GM18499 (cell line): ENCODE measurements around the gene TRAF3IP3.
A peak's percentile ranks its signal among the peaks of the same experiment; 100 is the strongest.
"Not testable (repeated sequence)": the region's sequence is repeated elsewhere in the genome, so short reads cannot be mapped to it uniquely, and the experiment has no call there.

Source experiments
- ATAC-seq: cut with Tn5 transposase; IDR thresholded peaks from one replicate; pipeline ENCODE4 v1.9.1; 2021; ENCODE audit warnings: moderate number of reproducible peaks; ENCODE audit not compliant: insufficient read depth, unreplicated experiment

TRAF3IP3 gene

DNA sequence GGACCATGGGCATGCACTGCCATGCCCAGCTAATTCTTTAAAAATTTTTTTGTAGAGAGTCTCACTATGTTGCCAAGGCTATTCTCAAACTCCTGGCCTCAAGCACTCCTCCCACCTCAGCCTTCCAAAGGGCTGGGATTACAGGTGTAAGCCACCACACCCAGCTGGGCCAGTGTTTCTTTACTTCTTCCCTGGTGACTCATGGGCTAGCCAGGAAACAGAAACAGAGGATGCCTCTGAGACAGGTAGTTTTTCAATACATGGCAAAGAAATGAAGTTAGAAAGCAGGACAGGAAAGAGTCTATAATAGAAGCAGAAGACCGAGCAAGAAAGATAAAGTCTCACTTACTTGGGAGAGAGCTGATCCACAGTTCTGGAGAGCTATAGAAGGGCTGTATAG lies 36.1 kb downstream of the TRAF3IP3 start:
- no peak for ATAC-seq

DNA sequence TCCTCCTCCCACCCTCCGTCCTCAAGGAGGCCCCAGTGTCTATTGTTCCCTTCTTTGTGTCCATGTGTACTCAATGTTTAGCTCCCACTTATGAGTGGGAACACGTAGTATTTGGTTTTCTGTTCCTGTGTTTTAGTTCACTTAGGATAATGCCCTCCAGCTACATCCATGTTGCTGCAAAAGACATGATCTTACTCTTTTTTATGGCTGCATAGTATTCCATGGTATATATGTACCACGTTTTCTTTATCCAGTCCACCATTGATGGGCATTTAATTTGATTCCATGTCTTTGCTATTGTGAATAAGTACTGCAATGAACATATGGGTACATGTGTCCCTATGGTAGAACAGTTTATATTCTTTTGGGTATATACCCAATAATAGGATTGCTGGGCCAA lies 37.9 kb downstream of the TRAF3IP3 start:
- not testable (repeated sequence) for ATAC-seq

DNA sequence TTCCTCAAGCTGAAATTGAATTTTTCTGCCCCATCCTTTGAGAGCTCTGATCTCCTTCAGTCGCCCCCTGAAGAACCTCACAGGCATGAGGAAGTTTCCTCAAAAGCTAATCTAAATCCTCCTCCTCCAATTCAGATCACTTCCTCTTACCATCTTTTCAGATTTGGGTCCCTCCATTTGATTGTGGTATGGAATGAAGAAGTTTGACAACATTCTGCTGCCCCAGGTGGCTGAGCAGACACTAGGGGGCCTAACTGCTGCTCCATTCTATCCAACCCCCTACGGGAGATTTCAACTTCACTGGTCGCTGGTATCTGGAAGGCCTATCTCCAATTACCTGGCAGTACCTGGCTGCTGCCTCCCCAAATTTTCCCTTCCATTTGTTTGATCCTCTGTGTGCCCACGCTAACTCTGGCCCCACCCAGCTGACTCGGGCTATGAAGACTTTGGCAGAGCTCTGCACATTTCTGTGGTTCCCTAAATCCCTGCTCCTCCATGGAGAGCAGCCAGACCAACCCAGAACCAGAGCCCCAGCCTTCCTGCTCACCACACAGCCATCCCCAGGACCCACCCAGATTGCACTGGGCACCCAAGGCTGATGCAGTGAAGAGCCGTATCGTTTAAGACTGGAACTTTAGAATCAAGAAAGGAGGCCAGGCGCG lies 42.3 kb downstream of the TRAF3IP3 start:
- ATAC-seq: no peak

DNA sequence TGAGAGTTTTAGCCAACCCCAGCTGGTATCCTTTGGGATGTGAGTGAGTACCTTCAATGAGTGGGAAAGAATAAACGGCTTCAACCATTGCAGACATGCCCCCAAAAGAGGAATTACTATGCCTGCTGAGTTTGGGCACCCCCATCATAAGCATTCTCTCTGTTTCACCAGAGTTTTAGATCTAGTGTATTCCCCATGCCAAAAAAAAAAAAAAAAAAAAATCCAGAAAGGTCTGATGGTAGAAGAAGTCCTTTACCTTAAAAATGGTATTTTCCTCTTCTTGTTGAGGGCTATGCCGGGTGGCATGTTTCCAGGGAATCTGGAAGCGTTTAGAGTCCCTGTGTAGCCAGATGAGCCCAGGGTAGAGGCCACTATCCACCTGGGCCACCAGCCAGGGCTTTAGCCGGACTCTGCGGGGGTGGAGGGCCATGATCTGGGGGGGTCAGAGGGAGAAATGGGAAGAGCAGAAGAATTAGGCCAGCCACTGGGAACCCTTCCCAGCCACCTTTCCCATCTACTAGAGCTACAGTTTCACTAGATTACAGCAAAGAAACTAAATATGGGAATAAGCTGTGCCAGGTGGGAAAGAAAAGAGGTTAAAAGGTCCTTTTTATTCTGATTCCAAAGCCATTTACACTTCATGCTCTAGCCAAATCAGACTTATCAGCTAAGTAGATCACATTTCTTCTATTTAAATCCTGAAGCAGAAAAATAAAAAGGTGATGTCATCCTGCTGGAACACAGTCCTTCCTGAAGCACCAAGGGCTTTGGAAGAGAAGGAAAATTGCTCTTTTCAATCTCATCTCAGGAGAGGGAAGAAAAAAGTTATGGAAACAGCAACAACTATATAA lies 45.4 kb downstream of the TRAF3IP3 start:
- no peak for ATAC-seq

DNA sequence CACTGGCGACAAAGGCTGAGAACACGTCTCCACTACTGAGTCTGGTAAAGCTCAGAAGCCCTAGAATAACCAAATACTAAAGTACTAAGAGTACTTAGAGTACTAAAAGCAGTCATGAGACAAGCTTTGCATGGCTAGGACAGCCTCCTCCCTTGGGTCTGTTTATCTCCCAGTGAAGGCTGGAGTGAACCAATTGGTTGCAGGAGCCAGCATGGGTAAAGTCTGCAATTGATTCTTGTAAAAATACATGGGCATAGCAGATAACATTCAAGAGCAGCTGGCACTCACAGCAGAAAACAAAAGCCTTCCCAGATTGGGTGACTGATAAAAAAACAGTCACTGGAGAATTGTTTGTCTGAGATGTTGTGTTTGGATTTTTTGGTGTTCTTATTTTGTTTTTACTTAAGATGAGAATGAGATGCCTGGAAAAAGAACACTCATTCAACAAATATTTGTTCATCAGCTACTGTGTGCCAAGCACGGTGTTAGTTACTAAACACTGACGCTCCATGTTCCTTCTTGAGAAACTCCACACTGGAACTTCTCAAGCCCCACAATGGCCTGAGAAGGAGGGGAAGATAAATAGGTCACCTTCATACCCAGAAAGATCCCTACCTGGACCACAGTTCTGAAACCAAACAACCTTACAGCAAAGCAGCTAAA lies 46.4 kb downstream of the TRAF3IP3 start:
- ATAC-seq: no peak

DNA sequence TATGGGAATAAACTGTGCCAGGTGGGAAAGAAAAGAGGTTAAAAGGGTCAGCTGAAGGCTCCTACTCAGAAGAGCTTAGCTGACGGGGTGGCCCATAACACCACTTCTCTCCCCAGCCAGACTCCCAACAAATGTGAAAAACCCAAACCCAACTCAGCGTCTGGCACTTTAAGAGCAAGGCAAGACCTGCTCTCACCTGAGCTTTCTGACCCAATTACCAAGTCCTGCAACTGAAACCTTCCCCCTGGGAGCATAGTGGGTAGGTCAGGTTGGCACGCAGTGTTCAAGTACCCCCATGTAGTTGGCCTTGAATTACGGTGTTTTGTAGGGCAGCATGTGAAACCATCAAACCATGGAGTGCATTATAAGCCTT lies 46.9 kb downstream of the TRAF3IP3 start:
- ATAC-seq: no peak

DNA sequence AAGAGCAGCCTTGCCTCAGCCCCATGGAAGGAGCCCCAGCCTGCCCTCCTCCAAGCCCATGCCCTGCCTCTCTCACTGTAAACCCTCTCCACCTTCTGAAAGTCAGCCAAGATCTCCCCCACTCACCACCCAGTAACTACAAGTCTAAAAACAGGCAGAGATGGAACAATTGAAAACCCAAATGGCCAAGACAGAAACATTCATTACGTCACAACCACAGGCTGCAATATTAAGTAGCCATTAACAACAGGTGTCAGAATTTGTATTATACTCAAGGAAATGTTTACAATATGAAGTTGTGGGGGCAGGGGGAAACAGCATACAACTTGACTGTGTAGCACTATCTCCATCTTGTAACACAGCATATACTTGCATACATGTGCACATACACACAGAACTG lies 47.7 kb downstream of the TRAF3IP3 start:
- ATAC-seq: no peak

DNA sequence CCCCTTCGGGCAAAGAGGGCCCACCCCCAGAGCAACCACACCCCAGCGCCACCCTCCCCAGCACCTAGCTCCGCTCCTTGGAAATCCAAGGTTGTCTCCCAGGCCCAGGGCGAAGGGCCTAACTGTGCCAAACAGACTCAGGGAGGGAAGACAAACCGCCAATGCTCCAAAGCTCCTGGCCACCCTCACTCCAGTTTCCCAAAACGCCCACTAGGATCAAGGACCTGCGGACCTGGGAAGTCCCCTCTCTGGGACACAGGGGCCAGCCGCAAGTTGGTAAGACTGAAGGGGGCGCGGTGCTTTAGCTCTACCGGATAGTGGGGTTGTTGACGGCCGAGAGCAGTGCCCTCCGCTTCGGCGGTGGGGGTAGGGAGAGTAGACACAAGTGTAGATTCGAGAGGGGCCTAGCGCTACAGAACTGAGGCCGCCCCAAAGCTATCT lies 49.5 kb downstream of the TRAF3IP3 start:
- ATAC-seq: no peak

DNA sequence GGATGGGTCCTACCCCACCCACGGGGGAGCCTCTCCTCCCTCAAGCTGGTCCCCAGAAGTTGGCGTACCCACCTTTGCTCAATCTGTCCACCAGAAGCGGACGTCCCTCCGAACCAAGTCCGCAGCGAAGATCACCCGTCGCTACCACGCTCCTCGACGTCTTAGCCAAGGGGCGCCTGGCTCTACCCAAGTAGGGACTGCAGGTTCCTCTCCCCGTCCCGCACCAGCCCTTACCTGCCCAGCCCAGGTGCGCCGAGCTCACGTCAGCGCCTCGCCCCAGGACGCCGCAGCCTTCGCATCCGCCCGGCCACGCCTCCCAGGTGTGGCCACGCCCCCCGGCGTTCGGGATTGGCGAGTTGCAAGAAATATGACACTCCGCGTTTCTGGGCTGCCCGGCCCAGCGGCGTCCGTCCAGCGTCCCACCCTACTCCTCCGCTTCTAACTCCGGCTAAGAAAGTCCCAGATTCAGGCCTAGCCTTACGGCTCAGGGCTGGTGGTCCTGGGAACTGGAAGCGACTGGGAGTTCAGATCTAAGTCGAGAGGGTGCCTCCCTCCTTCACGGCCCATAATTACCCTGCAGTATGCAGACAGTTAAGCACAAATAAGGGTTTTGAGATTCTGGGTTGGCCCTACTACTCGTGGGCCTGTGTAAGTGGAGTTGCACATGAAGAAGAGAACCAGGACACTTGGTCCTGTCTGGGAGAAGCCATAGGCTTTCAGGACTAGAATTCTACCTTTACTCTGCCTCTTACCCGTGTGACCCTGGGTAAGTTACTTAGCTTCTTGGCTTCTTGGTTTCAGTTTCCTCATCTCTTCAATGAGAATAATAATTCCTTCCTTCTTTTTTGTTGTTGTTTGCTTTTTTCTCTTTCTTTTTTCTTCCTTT lies 50.3 kb downstream of the TRAF3IP3 start, which contains the start of gene IRF6:
IRF6 (minus strand) TSS at position 268 of the 886 bp plus-strand sequence. CDS start 4,729 bp downstream, outside the sequence.
- peak; percentile 67 for ATAC-seq

DNA sequence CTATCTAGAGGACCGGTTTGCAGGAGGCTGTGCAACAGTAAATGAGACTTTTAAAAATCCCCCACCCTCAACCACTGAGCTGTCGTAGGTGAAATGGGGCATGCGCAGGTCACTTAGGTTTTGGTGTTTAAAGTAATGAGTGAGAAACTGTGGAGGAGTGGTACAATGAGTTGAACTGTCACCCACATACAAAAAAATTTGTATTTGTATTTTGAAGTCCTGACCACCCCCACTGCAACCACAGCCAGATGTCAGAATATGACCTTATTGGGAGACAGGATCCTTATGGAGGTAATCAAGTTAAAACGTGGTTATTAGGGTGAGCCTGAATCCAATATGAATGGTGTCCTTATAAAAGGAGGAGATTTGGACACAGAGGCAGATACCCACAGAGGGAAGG lies 51.7 kb downstream of the TRAF3IP3 start:
- no peak for ATAC-seq

DNA sequence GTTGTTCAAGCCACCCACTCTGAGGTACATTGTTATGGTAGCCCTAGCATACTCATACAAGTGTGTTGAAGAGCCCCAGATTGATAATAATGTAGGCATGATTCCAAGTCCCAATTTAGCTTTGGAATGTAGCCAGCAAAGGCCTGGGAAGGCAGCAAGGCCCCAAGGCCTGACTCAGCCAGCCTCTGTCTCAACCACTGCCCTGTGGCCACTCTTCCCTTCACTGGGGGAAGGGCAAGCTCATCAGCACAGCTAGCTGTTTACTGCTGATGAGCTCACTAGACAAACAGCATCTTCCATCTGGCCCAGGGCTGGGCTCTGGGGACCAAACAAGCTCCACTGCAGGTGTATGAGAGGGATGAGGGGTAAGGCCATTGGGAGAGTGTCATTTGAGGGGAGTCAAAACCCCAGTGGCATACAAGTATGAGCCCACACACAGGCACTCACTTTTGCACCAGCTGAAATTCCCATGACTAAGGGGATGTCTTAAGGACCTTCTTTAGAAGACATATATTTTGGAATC lies 52.3 kb downstream of the TRAF3IP3 start:
- ATAC-seq: no peak

DNA sequence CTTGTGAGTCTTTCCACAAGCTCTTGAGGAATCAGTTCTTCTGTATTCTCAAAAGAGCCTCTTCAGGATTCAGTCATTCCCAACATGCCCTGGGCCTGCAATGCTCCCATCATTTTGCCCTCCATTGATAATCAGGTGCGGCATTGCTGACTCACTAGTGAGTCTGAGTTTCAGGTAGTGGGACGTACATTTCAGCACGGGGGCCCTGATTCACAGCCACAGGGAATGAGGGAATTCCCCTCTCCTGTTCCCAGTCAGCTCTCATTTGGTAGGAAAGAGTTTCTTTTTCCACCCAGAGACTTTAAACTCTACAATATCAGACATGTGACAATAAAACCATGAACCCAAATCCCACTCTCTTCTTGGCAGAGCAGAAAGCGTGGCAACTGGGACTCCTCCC lies 53.8 kb downstream of the TRAF3IP3 start:
- ATAC-seq: no peak

DNA sequence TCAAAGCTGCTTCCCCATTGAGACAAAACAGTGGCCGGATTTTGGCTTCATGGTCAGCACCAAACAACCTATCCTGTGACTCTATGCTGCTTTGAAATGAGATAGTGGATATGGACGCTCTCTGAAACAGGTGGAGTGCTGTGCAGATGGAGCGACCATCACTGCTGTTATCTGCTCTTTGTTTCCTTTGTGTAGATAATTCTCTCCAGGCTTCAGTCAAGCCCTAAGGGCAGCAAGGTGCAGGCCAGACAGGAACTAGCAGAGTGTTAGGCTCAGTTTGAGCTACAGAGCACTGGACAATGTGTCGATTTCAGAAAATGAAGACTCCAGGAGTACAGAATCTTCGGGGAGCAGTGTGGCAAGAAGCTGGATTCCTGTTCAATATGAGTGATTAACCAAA lies 54.9 kb downstream of the TRAF3IP3 start:
- no peak for ATAC-seq

DNA sequence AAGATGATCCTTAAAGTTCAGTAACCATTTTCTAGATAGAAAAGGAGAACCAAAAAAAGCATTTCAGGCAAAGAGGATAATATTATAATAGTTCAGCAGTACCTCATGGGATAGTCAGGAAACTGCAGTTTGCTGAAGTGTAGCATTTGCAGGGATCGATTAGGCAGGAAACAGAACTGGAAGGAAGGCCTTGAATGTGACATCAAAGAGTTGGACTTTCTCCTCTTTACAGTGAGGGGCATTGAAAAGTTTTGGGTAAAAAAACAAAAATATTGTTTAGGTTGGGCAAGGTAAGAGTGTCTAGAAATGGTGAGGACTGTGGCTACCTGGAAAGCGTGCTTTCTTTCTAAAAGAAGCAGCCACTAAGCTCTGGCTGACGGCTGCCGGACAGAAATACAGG lies 58.0 kb downstream of the TRAF3IP3 start:
- no peak for ATAC-seq

DNA sequence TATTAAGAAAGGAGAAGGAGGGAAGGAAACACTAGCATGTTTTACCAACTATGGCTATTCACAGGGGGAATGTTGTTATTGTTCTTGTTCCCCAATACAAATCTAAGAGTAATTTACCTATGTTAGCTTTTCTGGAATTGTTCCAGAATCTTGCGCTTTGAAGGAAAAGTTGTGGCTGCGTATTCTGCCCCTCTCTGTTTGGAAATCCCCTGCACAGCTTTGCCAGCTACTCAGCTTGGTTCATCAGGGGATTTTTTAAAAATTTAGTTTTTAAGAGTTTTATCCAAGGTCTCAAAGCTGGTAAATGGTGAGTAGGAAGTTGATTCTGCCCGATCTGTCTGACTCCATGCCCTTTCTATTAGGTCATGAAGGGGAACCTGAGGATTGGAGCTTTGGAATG lies 59.6 kb downstream of the TRAF3IP3 start:
- ATAC-seq: no peak

DNA sequence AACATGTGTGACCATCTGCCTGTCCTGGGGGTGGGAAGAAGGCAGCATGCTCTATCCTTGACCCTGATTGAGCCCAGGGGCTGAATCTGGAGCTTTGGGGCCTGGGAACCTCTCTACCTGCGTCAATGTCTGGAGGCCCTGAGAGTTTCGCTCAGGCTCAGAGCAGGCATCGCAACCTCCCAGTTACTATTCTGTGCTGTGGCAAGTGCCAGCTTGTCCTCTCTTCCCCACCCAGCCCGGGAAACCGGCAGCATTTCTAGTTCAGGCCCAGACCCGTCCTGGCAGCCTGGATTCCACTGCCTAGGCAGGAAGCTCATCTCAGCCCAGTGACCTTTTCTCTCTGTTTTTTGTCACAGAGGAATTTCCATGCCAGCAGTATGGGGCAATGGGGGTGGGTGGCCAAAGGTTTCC lies 60.1 kb downstream of the TRAF3IP3 start:
- no peak for ATAC-seq

DNA sequence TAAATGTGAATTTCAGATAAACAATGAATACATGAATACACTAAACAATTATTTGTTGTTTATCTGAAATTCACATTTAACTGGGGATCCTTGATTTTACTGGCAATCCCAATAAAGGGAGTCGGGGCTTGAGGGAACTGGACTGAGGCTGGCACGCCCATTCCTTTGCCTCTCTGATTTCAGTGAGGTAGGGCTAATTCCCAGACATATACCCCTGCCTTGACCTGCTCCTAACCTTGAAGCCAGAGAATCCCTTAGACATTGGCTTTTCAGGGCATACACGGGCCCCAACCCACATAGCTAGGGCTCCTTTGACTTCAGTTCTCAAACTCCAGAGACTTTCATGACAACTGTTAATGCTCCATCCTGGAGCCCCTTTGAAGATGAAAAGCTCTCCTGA lies 61.1 kb downstream of the TRAF3IP3 start:
- no peak for ATAC-seq

DNA sequence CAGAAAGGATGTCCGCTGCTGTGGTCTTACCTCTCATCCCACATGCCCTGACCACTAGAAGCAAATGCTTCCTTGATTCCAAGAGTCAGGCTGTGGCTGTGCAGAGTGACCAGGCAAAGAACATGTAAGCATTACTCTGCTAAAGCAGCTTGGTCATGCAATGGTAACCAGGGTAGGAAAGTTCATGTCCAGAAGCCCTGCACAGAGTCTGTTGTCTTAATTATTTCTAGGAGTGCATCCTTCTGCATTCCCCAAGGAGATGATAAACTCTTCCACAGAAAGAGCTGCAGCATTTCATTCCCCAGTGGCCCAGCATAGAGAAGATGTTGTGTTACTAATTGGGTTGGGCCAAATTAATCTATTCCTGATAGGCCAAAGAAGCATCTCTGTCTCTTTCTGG lies 61.8 kb downstream of the TRAF3IP3 start:
- no peak for ATAC-seq

DNA sequence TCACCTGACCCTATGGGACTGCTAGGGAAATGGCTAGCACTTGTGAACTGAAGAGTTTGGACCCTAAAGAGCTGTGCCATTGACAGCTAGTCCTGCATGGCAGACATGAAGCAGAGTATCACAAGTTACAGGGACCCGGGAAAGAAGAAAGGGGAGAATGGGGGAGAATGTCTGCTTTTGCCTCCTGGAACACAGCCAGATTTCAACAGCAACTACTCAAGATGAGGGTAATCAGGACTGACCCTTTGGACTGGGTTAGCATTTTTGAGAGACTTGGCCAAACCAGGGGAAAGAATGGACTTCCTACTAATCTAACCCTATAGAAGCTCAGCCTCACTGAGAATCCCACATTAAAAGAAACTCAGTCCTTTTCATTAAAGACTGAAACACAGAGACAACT lies 63.2 kb downstream of the TRAF3IP3 start:
- no peak for ATAC-seq

DNA sequence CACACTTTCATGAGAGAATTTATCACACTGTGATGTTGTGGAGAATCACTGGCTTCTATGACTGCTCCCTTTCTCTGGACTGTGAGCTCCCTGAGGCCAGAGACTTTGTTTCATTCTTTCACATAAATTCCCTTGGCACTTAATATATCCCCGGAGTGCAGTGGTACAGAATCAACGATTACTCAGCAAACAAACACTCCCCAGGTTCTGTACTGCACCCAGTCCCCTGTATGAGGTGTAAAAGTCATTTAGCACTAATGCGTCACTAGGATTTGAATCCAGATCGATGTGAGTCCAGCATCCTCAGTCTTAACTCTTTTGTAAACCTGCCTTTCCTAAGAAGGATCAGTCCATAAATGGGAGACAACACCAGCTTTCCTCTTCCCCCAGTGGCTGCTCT lies 65.1 kb downstream of the TRAF3IP3 start:
- no peak for ATAC-seq
